Measurements from ENCODE around the gene KNDC1. TPM values are rescaled to one million over a fixed set of nuclear protein-coding genes. Genes with fewer than 3 reads are reported as not detected.
A peak's percentile ranks its signal among the peaks of the same experiment; 100 is the strongest.

Gene KNDC1
- total and polyA plus RNA-seq, 3 donors from 2014 or later: 4.2 to 19.8 (median 13.3) TPM

DNA sequence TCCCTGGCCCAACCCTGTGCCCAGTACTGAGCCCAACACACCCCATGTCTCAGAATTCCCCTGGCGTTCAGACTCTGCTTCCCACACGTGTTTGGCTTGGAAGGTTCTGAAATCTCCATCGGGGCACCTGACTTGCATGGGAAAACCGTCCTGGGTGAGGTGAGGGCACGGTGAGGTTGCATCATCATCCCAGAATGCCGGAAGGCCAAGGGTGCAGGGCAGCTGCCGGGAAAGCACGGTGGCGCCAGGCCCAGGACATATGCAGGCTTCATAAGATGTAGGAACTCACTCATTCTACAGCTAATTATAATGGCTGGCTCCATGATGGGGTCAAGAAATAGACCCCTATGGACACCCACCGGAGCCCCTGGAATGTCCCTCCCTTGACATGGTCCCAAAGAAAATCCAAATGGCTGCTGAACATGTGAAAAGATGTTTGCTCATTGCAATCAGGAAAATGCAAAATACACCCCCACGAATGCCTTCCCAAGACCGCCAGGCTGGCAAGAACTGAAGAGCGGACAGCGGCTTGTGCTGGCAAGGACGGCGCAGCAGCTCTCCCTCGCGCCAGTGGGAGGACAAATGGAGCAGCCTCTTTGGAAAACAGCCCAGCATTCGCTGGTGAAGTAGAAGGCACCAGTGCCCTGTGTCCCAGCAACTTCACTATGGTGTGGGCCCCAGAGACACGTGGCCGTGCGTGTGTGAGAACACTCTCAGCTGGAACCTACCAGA, 2.3 kb downstream of the KNDC1 start:
- Histone ChIP-seq H3K27ac (no peak overlapping the region), H3K4me1 (peaks cover 21% of the 10 kb centered on the region), H3K36me3 (ENCODE audit: low read depth, missing control alignments) (no peaks in the 10 kb centered on the region), H3K4me3 (no peak overlapping the region), H3K27me3 (no peaks in the 10 kb centered on the region), H3K9me3 (no peaks in the 10 kb centered on the region)
- intact Hi-C loops (cut with DNase I; ENCODE audit: low total_unique reads): no loop called here
- peak; percentile 85 for DNase-seq
- 72 to 79% methylated on average over 12 to 22 of the region's 22 CpGs for WGBS, 2 donors
- TF ChIP-seq, protein P1, sequence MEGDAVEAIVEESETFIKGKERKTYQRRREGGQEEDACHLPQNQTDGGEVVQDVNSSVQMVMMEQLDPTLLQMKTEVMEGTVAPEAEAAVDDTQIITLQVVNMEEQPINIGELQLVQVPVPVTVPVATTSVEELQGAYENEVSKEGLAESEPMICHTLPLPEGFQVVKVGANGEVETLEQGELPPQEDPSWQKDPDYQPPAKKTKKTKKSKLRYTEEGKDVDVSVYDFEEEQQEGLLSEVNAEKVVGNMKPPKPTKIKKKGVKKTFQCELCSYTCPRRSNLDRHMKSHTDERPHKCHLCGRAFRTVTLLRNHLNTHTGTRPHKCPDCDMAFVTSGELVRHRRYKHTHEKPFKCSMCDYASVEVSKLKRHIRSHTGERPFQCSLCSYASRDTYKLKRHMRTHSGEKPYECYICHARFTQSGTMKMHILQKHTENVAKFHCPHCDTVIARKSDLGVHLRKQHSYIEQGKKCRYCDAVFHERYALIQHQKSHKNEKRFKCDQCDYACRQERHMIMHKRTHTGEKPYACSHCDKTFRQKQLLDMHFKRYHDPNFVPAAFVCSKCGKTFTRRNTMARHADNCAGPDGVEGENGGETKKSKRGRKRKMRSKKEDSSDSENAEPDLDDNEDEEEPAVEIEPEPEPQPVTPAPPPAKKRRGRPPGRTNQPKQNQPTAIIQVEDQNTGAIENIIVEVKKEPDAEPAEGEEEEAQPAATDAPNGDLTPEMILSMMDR (IDR thresholded peaks at IDR 0.05): no peak
- TF ChIP-seq POLR2A (IDR thresholded peaks at IDR 0.05): no peak

DNA sequence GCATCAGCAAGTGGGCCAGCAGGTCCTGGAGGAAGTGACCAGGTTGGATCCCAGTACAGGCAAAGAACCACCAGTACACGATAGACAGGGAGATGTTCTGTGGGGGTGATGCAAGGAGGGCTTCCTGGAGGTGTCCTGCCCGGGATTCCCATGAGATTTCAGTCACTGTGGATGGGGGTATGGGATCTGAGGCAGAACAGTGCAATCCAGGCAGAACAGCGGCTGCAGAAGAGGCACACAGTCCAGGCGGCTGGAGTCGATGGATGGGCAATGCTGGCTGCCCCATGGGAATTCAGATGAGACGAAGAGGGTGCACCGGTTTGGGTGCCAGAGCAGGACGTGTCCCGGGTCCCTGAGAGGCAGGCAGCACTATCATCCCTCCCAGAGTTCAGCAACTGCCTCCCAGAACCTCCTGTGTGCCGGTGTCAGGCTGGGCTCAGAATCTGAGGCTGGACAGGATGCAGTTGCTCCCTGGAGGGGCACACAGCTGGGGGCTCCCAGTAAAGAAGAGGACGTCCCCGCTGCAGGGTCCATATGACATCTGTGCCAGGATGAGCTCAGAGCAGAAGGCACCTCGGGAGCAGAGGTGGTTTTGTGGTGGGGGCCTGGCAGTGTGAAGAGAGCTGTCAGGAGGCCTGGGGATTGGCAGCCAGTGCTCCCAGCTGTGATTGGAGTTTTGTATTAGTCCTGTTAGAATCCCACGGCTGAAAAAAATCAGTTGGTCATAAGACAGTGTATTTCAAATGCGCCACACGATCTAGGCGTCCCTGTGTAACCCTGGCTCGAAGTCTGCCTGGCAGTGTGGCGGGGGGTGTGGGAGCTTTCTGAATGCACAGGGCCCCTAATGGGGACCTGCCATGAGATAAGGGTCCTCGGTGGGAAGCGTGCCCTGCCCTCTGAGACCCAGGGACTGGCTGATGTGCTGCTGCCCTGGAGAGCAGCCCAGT, 3.2 kb downstream of the KNDC1 start:
- 78 to 85% methylated on average over 20 to 21 of the region's 21 CpGs for WGBS, 2 donors
- Histone ChIP-seq H3K9me3 (no peaks in the 10 kb centered on the region), H3K27ac (no peak overlapping the region), H3K36me3 (ENCODE audit: low read depth, missing control alignments) (no peaks in the 10 kb centered on the region), H3K27me3 (no peaks in the 10 kb centered on the region), H3K4me1 (peaks cover 21% of the 10 kb centered on the region), H3K4me3 (no peak overlapping the region)
- DNase-seq: no peak
- TF ChIP-seq, protein P1 (IDR thresholded peaks at IDR 0.05): no peak
- no peak for TF ChIP-seq POLR2A (IDR thresholded peaks at IDR 0.05)
- intact Hi-C loops (cut with DNase I; ENCODE audit: low total_unique reads): no loop called here

DNA sequence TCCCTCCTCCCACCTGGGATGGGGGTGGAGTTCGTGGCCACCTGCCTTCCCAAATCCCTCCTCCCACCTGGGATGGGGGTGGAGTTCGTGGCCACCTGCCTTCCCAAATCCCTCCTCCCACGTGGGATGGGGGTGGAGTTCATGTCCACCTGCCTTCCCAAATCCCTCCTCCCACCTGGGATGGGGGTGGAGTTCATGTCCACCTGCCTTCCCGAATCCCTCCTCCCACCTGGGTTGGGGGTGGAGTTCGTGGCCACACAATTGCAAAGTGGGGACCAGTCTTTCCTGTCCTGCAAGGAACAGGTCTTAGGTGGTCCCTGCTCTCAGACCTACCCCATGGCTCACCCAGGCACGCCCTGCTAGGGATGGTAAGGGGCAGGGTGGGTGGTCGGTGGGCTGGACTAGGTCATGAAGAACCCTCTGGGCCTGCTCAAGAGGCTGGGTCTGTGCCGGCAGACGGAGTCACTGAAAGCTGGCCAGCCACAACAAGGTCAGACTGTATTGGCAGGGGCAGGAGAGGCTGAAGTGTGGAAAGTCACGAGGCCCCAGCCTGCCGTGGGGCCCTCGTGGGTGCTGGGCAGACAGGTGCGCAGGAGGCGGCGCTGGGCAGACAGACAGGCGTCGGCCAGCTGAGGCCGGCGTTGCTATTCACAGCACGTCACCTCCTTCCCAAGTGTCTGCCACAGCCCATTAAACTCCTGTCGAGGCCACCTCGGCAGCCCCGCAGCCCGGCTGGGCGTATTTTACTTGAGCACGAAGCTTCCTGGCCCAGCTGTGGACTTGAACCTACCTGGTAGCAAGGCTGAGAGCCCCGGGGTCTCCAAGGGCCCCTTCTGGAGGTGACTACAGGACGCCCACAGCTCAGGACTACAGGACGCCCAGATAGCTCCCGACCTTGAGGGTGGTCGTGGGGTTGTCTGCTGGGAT, 4.1 kb downstream of the KNDC1 start:
- WGBS, 2 donors: 70 to 79% methylated on average over 14 to 31 of the region's 31 CpGs
- no peaks in the 10 kb centered on the region for H3K27me3 ChIP-seq
- no peak for DNase-seq
- H3K9me3 ChIP-seq: no peaks in the 10 kb centered on the region
- intact Hi-C loops (cut with DNase I; ENCODE audit: low total_unique reads): no loop called here
- peaks cover 18% of the 10 kb centered on the region for H3K4me1 ChIP-seq
- no peak overlapping the region for H3K27ac ChIP-seq
- H3K4me3 ChIP-seq: no peak overlapping the region
- H3K36me3 ChIP-seq (ENCODE audit: low read depth, missing control alignments): no peaks in the 10 kb centered on the region
- no peak for TF ChIP-seq POLR2A (IDR thresholded peaks at IDR 0.05)
- TF ChIP-seq, protein P1 (IDR thresholded peaks at IDR 0.05): no peak

DNA sequence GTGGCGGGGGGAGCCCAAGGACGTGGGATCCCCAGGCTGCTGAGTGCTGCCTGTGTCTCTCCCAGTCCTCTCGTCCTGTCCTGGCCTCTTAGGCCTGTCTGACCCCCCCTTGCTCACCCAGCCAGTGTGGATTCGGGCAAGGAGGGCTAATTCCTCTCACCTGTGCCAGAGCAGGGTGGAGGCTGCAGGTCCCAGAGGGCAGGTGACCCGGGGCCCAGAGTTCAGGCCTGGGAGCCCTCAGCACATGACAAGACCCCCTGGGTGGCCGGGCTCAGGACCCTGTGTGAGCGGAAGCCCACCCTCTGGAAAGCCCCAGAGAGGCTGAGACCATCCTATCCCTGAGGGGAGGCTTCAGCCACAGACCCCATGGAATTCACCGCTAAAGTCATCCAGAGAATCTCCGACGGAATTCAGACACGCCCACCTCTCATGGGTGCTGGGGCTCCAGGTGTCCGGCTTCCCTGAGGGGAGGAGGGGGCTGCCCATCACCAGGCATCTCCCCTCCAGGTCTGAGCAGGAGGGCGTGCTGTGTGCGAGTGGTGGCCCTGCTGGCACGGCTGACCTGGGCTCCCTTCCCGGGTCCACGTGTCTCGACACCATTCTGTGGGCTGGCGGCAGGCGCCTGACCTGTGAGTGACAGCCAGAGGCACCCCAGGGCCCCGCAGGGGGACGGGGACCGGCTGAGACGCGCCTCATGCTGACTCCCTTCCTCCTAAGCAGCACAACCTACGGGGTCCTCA, 5.0 kb downstream of the KNDC1 start:
- intact Hi-C loops (cut with DNase I; ENCODE audit: low total_unique reads): no loop called here
- whole genome bisulfite sequencing, 2 donors: 83 to 89% methylated on average over 9 to 26 of the region's 26 CpGs
- no peaks in the 10 kb centered on the region for H3K36me3 ChIP-seq (ENCODE audit: low read depth, missing control alignments)
- no peak overlapping the region for H3K27ac ChIP-seq
- DNase-seq: no peak
- TF ChIP-seq POLR2A (IDR thresholded peaks at IDR 0.05): no peak
- TF ChIP-seq, protein P1 (IDR thresholded peaks at IDR 0.05): no peak
- no peaks in the 10 kb centered on the region for H3K9me3 ChIP-seq
- no peak overlapping the region for H3K4me3 ChIP-seq
- H3K4me1 ChIP-seq: peaks cover 17% of the 10 kb centered on the region
- H3K27me3 ChIP-seq: no peaks in the 10 kb centered on the region
